Transverse colon (tissue), 3 donors: ENCODE results near the gene RAPGEF4.

Experiments used
- POLR2A ChIP-seq: fragments of 450-650 bp; IDR thresholded peaks from one replicate; pipeline ENCODE4 v1.6.1; 2016; ENCODE audit warnings: antibody characterized with exemption, mild to moderate bottlenecking, moderate library complexity
- TF ChIP-seq, protein P1 (sequence below), 5 experiments: fragments of 200-600 bp in 3 of 5; fragments of 450-650 bp in 2 of 5; sonication (generic) in 3 of 5; IDR thresholded peaks; 1 replicate in 2 of 5; 2 replicates in 3 of 5; pipeline ENCODE4 v1.5.1; 2016 to 2017; ENCODE audit warnings: antibody characterized with exemption in 5 of 5, inconsistent platforms in 3 of 5, mild to moderate bottlenecking in 2 of 5, moderate library complexity in 1 of 5

DNA sequence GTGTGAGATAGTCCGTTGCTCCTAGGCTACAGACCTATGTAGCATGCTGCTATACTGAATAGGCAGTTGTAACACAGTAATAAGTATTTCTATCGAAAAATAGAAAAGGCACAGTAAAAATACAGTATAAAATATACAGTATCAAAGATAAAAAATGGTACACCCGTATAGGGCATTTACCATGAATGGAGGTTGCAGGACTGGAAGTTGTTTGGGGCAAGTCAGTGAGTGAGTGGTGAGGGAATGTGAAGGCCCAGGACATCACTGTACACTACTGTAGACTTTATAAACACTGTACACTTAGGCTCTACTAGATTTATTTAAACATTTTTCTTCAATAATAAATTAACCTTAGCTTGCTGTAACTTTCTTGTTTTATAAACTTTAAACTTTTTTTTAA is 343.5 kb downstream of the RAPGEF4 start:
- TF ChIP-seq, protein P1, sequence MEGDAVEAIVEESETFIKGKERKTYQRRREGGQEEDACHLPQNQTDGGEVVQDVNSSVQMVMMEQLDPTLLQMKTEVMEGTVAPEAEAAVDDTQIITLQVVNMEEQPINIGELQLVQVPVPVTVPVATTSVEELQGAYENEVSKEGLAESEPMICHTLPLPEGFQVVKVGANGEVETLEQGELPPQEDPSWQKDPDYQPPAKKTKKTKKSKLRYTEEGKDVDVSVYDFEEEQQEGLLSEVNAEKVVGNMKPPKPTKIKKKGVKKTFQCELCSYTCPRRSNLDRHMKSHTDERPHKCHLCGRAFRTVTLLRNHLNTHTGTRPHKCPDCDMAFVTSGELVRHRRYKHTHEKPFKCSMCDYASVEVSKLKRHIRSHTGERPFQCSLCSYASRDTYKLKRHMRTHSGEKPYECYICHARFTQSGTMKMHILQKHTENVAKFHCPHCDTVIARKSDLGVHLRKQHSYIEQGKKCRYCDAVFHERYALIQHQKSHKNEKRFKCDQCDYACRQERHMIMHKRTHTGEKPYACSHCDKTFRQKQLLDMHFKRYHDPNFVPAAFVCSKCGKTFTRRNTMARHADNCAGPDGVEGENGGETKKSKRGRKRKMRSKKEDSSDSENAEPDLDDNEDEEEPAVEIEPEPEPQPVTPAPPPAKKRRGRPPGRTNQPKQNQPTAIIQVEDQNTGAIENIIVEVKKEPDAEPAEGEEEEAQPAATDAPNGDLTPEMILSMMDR (IDR thresholded peaks at IDR 0.05), result no peak
- TF ChIP-seq POLR2A, result no peak
